Activated naive CD4-positive, alpha-beta T cell treated with anti-CD3 and anti-CD28 coated beads for 36 hours (primary cell): Measurements from ENCODE around the gene SEZ6. TPM values are rescaled to one million over a fixed set of nuclear protein-coding genes. Genes with fewer than 3 reads are reported as not detected.

Source experiments
- CTCF ChIA-PET: fragments of 350-600 bp; sonication (Branson Sonifier 250); formaldehyde crosslinking; loops from one replicate; lab custom pipeline; 2021; ENCODE audit warnings: antibody characterized with exemption; lab: Charles Lee
- DNase-seq: peaks from one replicate; pipeline ENCODE4 v3.0.0-alpha.2; 2020
- H3K27ac Mint-ChIP-seq: one replicate; pipeline ENCODE4 v1.8.0; 2021; ENCODE audit warnings: mild to moderate bottlenecking, mixed read lengths
- H3K27me3 Mint-ChIP-seq: one replicate; pipeline ENCODE4 v1.8.0; 2021; ENCODE audit warnings: low read depth, mixed read lengths
- H3K36me3 Mint-ChIP-seq: one replicate; pipeline ENCODE4 v1.8.0; 2021; ENCODE audit warnings: low read depth, mixed read lengths
- H3K4me1 Mint-ChIP-seq: one replicate; pipeline ENCODE4 v1.8.0; 2021; ENCODE audit warnings: low read depth, mixed read lengths
- H3K4me3 Mint-ChIP-seq: one replicate; pipeline ENCODE4 v1.8.0; 2021; ENCODE audit warnings: mild to moderate bottlenecking, moderate library complexity, mixed read lengths
- H3K9me3 Mint-ChIP-seq: one replicate; pipeline ENCODE4 v1.8.0; 2021; ENCODE audit warnings: mixed read lengths
- intact Hi-C: fragments of 100-400 bp; cut with micrococcal nuclease; formaldehyde crosslinking; loops from one replicate; pipeline ENCODE4 v1.15.1; 2023
- total RNA-seq, 2 experiments: library from RNA; stranded (reverse); gene quantifications; one replicate each; pipeline ENCODE4 v1.2.3, GENCODE V29; 2021

Gene SEZ6
- total RNA-seq, 2 experiments from 2014 or later, result not detected

DNA sequence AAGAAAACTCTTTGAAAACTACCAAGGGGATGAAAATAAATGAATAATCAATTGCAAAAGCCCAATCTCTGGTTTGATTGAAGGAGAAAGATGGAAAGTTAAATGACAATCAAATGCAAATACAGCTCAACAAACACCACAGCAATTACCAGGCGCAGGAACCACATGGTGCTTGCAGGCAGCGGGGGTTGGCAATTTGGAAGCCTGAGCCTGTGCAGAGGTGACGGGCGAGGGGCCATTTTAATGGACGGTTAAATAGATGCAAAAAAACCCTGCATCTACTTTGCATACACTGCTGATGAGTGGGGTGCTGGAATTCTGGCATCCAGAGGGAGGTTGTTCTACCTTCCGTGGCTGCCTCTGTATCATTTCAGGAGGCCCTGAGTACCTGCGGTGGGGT, 4.8 kb upstream of the SEZ6 start:
- H3K9me3 Mint-ChIP-seq, result no peaks in the 10 kb centered on the region
- intact Hi-C loops, result no loop called here
- CTCF ChIA-PET, result interaction anchor here (0.9 to 1.8 kb wide), 3 partner anchors 9 to 48 kb away, joined by 3 to 5 read pairs (median 3); no protein-coding TSS in a partner anchor
- peaks cover 21% of the 10 kb centered on the region for H3K27me3 Mint-ChIP-seq
- no peaks in the 10 kb centered on the region for H3K36me3 Mint-ChIP-seq
- DNase-seq, result no peak
- no peak overlapping the region for H3K27ac Mint-ChIP-seq
- peaks cover 2% of the 10 kb centered on the region for H3K4me1 Mint-ChIP-seq
- no peak overlapping the region for H3K4me3 Mint-ChIP-seq

- Mint-ChIP-seq H3K4me1 (peaks cover 2% of the 10 kb centered on the region), H3K4me3 (no peak overlapping the region), H3K27ac (no peak overlapping the region), H3K36me3 (no peaks in the 10 kb centered on the region), H3K27me3 (peaks cover 24% of the 10 kb centered on the region), H3K9me3 (no peaks in the 10 kb centered on the region)
- no peak for DNase-seq
- intact Hi-C loops, result no loop called here
- CTCF ChIA-PET, result interaction anchor here (0.9 to 1.8 kb wide), 3 partner anchors 10 to 47 kb away, joined by 3 to 5 read pairs (median 3); no protein-coding TSS in a partner anchor
Measured at GRCh38 chr17:29010129-29010528, 4.3 kb upstream of the SEZ6 start.

DNA sequence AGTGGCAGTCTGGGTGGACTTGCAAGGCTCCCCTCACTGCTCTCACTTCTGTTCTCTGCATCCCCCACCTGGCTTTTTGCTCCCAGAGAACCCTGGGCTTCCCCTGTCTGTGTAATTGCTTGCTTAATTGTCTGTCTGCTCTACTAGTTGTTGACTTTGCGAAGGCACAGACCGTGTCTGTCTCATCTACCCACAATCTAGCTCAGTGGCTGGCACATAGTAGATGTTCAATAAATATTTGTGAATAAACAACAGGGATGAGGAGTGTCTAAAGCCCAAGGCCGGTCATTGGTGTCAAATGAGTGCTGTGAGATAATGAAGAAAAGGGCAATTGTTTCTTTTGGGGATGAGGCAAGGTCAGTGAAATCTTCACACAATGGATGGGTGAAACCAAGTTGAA, 2.8 kb upstream of the SEZ6 start:
- peaks cover 39% of the 10 kb centered on the region for H3K27me3 Mint-ChIP-seq
- no peaks in the 10 kb centered on the region for H3K36me3 Mint-ChIP-seq
- no peaks in the 10 kb centered on the region for H3K9me3 Mint-ChIP-seq
- no peak overlapping the region for H3K27ac Mint-ChIP-seq
- H3K4me1 Mint-ChIP-seq, result peaks cover 2% of the 10 kb centered on the region
- no peak for DNase-seq
- H3K4me3 Mint-ChIP-seq, result no peak overlapping the region
- intact Hi-C loops, result loop anchor here (2.0 kb wide), 1 partner anchor 16 kb away; no protein-coding TSS in a partner anchor
- CTCF ChIA-PET, result no interaction called here

- Mint-ChIP-seq H3K36me3 (no peaks in the 10 kb centered on the region), H3K27me3 (peaks cover 42% of the 10 kb centered on the region), H3K9me3 (no peaks in the 10 kb centered on the region), H3K27ac (no peak overlapping the region), H3K4me1 (peaks cover 2% of the 10 kb centered on the region), H3K4me3 (no peak overlapping the region)
- intact Hi-C loops, result loop anchor here (2.0 kb wide), 1 partner anchor 15 kb away; no protein-coding TSS in a partner anchor
- DNase-seq, result no peak
- CTCF ChIA-PET, result no interaction called here
Measured at GRCh38 chr17:29007860-29008455, 2.1 kb upstream of the SEZ6 start.

DNA sequence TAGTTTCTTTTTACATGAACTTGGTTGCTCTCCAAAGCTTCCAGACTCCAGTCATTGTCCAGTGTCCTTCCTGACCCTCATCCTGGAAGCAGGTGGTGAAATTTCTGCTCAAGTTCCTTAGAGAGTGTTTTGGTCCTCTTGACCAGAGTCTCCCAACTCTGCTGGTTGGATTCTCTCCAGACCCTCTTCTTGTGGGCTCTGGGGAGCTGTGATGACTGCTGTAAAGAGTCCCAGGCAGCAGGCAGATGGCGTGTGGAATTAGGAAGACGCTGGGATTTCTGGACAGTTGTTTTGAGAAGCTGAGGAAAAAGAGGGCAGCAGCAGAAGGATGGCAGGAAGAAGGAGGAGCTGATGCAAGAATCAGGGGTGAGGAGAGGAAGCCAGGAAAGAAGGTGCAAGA, 1.6 kb upstream of the SEZ6 start:
- Mint-ChIP-seq H3K27ac (no peak overlapping the region), H3K4me1 (peaks cover 2% of the 10 kb centered on the region), H3K36me3 (no peaks in the 10 kb centered on the region), H3K27me3 (peaks cover 45% of the 10 kb centered on the region), H3K4me3 (no peak overlapping the region), H3K9me3 (no peaks in the 10 kb centered on the region)
- DNase-seq, result no peak
- intact Hi-C loops, result no loop called here
- CTCF ChIA-PET, result interaction anchor here (0.6 kb wide), 1 partner anchor 109 kb away, joined by 3 read pairs; no protein-coding TSS in a partner anchor

- Mint-ChIP-seq H3K36me3 (no peaks in the 10 kb centered on the region), H3K9me3 (no peaks in the 10 kb centered on the region), H3K4me1 (no peaks in the 10 kb centered on the region), H3K4me3 (no peak overlapping the region), H3K27me3 (peaks cover 48% of the 10 kb centered on the region), H3K27ac (no peak overlapping the region)
- intact Hi-C loops, result no loop called here
- no peak for DNase-seq
- CTCF ChIA-PET, result interaction anchor here (0.9 to 1.3 kb wide), 2 partner anchors 39 to 155 kb away, joined by 3 read pairs; no protein-coding TSS in a partner anchor
Measured at GRCh38 chr17:29004081-29004692, 1.6 kb downstream of the SEZ6 start.

GRCh38 chr17:29003289-29003688, 2.5 kb downstream of the SEZ6 start:
- CTCF ChIA-PET, result interaction anchor here (2.3 kb wide), 1 partner anchor 38 kb away, joined by 6 read pairs; no protein-coding TSS in a partner anchor

GRCh38 chr17:29002811-29003210, 3.0 kb downstream of the SEZ6 start:
- Mint-ChIP-seq H3K9me3 (no peaks in the 10 kb centered on the region), H3K4me3 (no peak overlapping the region), H3K27me3 (peaks cover 45% of the 10 kb centered on the region), H3K4me1 (no peaks in the 10 kb centered on the region), H3K27ac (no peak overlapping the region), H3K36me3 (no peaks in the 10 kb centered on the region)
- no peak for DNase-seq
- CTCF ChIA-PET, result interaction anchor here (2.3 kb wide), 1 partner anchor 37 kb away, joined by 6 read pairs; no protein-coding TSS in a partner anchor
- intact Hi-C loops, result no loop called here

More at GRCh38 chr17:29003289-29003688, 2.5 kb downstream of the SEZ6 start:
- intact Hi-C loops, result no loop called here
- H3K27me3 Mint-ChIP-seq, result peaks cover 47% of the 10 kb centered on the region
- H3K27ac Mint-ChIP-seq, result no peak overlapping the region
- H3K9me3 Mint-ChIP-seq, result no peaks in the 10 kb centered on the region
- DNase-seq, result no peak
- no peak overlapping the region for H3K4me3 Mint-ChIP-seq
- no peaks in the 10 kb centered on the region for H3K36me3 Mint-ChIP-seq
- H3K4me1 Mint-ChIP-seq, result no peaks in the 10 kb centered on the region

- intact Hi-C loops, result no loop called here
- Mint-ChIP-seq H3K36me3 (no peaks in the 10 kb centered on the region), H3K27me3 (peaks cover 44% of the 10 kb centered on the region), H3K27ac (no peak overlapping the region), H3K4me1 (no peaks in the 10 kb centered on the region), H3K4me3 (no peak overlapping the region), H3K9me3 (no peaks in the 10 kb centered on the region)
- CTCF ChIA-PET, result interaction anchor here (0.6 to 1.1 kb wide), 3 partner anchors 35 to 115 kb away, joined by 3 read pairs; no protein-coding TSS in a partner anchor
- no peak for DNase-seq
Measured at GRCh38 chr17:29000973-29001372, 4.9 kb downstream of the SEZ6 start.

DNA sequence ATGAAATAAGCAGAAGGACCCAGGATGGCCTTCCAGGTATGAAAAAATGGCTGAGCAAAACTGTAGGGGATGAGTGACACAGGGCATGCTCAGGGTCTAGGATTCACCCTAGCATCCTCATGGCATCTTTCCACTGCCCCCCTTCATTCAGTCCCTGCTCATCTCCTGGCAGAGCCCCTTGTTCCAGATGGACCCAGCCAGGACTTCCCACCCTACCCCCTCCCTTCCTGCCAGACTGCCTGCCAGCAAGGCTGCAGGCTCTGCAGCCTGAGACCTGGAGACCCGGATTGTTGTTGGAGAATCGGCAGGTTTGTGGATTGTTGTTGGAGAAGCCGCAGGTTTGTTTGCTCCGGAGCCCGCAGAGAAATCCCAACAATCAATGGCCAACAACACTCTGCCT, 6.6 kb downstream of the SEZ6 start:
- intact Hi-C loops, result no loop called here
- no peak for DNase-seq
- H3K36me3 Mint-ChIP-seq, result no peaks in the 10 kb centered on the region
- CTCF ChIA-PET, result no interaction called here
- H3K27ac Mint-ChIP-seq, result no peak overlapping the region
- H3K4me3 Mint-ChIP-seq, result no peak overlapping the region
- no peaks in the 10 kb centered on the region for H3K4me1 Mint-ChIP-seq
- no peaks in the 10 kb centered on the region for H3K9me3 Mint-ChIP-seq
- H3K27me3 Mint-ChIP-seq, result peaks cover 35% of the 10 kb centered on the region

GRCh38 chr17:28997806-28998205, 8.0 kb downstream of the SEZ6 start:
- no peak for DNase-seq
- no peaks in the 10 kb centered on the region for H3K4me1 Mint-ChIP-seq
- H3K4me3 Mint-ChIP-seq, result no peak overlapping the region
- no peaks in the 10 kb centered on the region for H3K9me3 Mint-ChIP-seq
- CTCF ChIA-PET, result no interaction called here
- intact Hi-C loops, result no loop called here
- no peak overlapping the region for H3K27ac Mint-ChIP-seq
- H3K36me3 Mint-ChIP-seq, result no peaks in the 10 kb centered on the region
- peaks cover 24% of the 10 kb centered on the region for H3K27me3 Mint-ChIP-seq

GRCh38 chr17:28996554-28997096, 9.2 kb downstream of the SEZ6 start:
- Mint-ChIP-seq H3K27ac (no peak overlapping the region), H3K27me3 (peaks cover 22% of the 10 kb centered on the region), H3K36me3 (no peaks in the 10 kb centered on the region), H3K4me3 (no peak overlapping the region), H3K9me3 (no peaks in the 10 kb centered on the region), H3K4me1 (no peaks in the 10 kb centered on the region)
- CTCF ChIA-PET, result no interaction called here
- intact Hi-C loops, result no loop called here
- DNase-seq, result no peak
